H1 (cell line): ENCODE results near the gene CEP128. TPM values are rescaled to one million over a fixed set of nuclear protein-coding genes. Genes with fewer than 3 reads are reported as not detected.

Source experiments
- JUND ChIP-seq: IDR thresholded peaks from 2 replicates; pipeline ENCODE4 v1.6.1; 2011; ENCODE audit warnings: mild to moderate bottlenecking, improper control_type of control experiment, low read length
- RFX5 ChIP-seq: IDR thresholded peaks from 2 replicates; pipeline ENCODE4 v1.6.1; 2011; ENCODE audit warnings: low read depth, low read length, improper control_type of control experiment, borderline replicate concordance
- TEAD4 ChIP-seq: IDR thresholded peaks from 2 replicates; pipeline ENCODE4 v1.6.1; 2012; ENCODE audit warnings: low read depth, low read length, inconsistent platforms, mixed read lengths
- polyA plus RNA-seq, 7 experiments: library from polyadenylated mRNA; depleted of rRNA in 3 of 7; stranded (reverse) in 5 of 7; unstranded in 2 of 7; fragments of >200 nt in 5 of 7; fragments of 200-250 nt in 2 of 7; gene quantifications; 1 replicate in 5 of 7; 2 replicates in 1 of 7; 4 replicates in 1 of 7; pipeline versions ENCODE4 v1.2.1 to v1.2.3, GENCODE V29; 2011 to 2013; ENCODE audit warnings: missing spikeins in 2 of 7, mixed read lengths in 2 of 7
- total RNA-seq: library from RNA; stranded (reverse); fragmentation: NEBNext Ultra II Directional; extraction: Animal tissue kit (Norgen Biotek cat#: 25700); gene quantifications from 2 replicates; pipeline ENCODE4 v1.2.1, GENCODE V29; 2021

Gene CEP128
- total and polyA plus RNA-seq, 2 of the 8 experiments (the other 6 are each of a cell fraction or from before 2014, with no cell fraction given) = 1.9 to 17.0 TPM

GRCh38 chr14:80605536-80605935 lies 336.0 kb downstream of the CEP128 start (continued):
- TF ChIP-seq RFX5 (no peak), TEAD4 (no peak), JUND (no peak)
